Choroid plexus epithelial cell (primary cell): ENCODE measurements around the gene CRTC1.

Experiments
- DNase-seq: peaks from one replicate; pipeline ENCODE4 v3.0.0-alpha.2; 2010; ENCODE audit warnings: low read depth
- H3K4me3 ChIP-seq: 2 replicates; pipeline ENCODE4 v1.5.1; 2011; ENCODE audit warnings: low read depth, mild to moderate bottlenecking, control low read depth, low read length, moderate library complexity
- CTCF ChIP-seq: conservative IDR thresholded peaks from 2 replicates; pipeline ENCODE4 v1.5.1; 2011; ENCODE audit warnings: low read depth, mild to moderate bottlenecking, control low read depth, inconsistent platforms, low read length, moderate library complexity

The CRTC1 gene

GRCh38 chr19:18795540-18795939, 112.1 kb downstream of the CRTC1 start:
- no peak for TF ChIP-seq CTCF
- DNase-seq, result no peak
- H3K4me3 ChIP-seq, result no peak overlapping the region

GRCh38 chr19:18796239-18796638, 112.8 kb downstream of the CRTC1 start:
- DNase-seq, result no peak
- TF ChIP-seq CTCF, result no peak
- H3K4me3 ChIP-seq, result no peak overlapping the region

GRCh38 chr19:18798384-18799352, 115.2 kb downstream of the CRTC1 start:
- H3K4me3 ChIP-seq, result no peak overlapping the region
- DNase-seq, result no peak
- TF ChIP-seq CTCF, result peak; percentile 47

GRCh38 chr19:18799389-18799970, 116.0 kb downstream of the CRTC1 start:
- no peak for TF ChIP-seq CTCF
- no peak for DNase-seq
- H3K4me3 ChIP-seq, result no peak overlapping the region

GRCh38 chr19:18800079-18800478, 116.6 kb downstream of the CRTC1 start:
- no peak for DNase-seq
- H3K4me3 ChIP-seq, result no peak overlapping the region
- TF ChIP-seq CTCF, result no peak

GRCh38 chr19:18800636-18801035, 117.2 kb downstream of the CRTC1 start:
- DNase-seq, result no peak
- TF ChIP-seq CTCF, result no peak
- no peak overlapping the region for H3K4me3 ChIP-seq
